Stimulated activated CD8-positive, alpha-beta memory T cell treated with anti-CD3 and anti-CD28 coated beads, Interleukin-7, amount 100 ng/mL, for 48 hours (primary cell): ENCODE measurements around the gene CCDC91.

Experiments used
- DNase-seq, 2 donors: peaks; one replicate each; pipeline ENCODE4 v3.0.0-alpha.2; 2020; ENCODE audit warnings: low read depth in 1 of 2; ENCODE audit errors: extremely low read depth in 1 of 2

The CCDC91 gene

DNA sequence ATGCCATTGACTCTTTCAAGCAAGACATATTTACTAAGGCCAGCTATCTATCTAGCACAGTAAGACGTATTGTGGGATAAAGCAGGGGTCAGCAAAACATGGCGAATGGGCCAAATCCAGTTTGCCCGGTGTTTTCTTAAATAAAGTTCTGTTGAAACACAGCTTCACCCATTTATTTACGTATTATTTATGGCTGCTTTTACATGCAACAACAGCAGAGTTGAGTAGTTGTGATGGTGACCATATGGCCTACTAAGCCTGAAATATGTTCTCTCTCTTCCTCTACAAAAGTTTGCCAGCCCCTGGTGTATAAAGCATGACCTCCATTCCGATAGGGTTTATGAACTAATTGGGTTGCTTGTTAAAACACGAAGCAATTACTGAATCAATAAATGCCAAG lies 322.1 kb downstream of the CCDC91 start:
- no peak for DNase-seq

DNA sequence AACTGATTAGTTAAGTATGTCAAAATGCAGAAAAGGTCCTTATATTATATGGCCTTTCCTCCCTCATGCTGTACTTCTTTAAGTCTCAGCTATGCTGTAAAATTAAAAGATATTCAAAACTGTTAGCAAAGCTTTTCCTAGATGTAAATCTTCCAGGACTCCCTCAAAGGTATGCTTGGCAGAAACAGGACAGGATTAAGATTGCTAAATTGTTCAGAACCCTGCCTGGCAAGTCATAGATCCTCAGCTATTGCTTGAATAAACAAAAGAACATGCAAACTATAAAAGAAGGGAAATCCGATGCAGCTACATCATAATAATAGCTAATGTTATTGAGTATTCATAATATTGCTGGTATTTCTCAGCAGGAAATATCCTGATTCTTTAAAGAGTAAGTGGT lies 322.6 kb downstream of the CCDC91 start:
- DNase-seq = no peak

DNA sequence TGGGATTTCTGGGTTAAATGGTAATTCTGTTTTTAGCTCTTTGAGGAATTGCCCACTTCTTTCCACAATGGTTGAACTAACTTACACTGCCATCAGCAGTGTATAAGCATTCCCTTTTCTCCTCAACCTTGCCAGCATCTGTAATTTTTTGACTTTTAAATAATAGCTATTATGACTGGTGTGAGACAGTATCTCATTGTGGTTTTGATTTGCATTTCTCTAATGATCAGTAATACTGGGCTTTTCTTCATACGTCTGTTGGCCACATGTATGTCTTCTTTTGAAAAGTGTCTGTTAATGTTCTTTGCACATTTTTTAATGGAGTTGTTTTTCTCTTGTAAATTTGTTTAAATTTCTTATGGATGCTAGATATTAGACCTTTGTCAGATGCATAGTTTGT lies 323.7 kb downstream of the CCDC91 start:
- DNase-seq = no peak

DNA sequence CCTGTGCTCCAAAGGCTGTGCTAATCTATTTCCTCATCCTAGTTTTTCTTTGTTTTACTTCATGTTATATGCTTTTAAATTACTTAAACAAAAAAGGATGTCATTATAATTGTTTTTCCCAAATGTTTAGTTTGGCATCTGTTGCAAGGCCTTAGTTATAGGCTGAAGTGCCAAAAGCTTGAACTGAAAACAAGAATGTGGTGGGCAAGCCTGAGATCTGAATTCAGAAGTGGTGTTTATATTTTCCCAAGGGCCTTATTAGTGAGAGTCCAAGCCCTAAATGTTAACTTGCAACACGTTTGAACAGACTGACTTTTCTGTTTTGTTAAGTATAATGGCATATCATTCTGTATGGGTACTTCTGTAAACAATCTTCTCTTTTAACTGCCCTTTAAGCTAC lies 326.8 kb downstream of the CCDC91 start:
- DNase-seq = no peak

DNA sequence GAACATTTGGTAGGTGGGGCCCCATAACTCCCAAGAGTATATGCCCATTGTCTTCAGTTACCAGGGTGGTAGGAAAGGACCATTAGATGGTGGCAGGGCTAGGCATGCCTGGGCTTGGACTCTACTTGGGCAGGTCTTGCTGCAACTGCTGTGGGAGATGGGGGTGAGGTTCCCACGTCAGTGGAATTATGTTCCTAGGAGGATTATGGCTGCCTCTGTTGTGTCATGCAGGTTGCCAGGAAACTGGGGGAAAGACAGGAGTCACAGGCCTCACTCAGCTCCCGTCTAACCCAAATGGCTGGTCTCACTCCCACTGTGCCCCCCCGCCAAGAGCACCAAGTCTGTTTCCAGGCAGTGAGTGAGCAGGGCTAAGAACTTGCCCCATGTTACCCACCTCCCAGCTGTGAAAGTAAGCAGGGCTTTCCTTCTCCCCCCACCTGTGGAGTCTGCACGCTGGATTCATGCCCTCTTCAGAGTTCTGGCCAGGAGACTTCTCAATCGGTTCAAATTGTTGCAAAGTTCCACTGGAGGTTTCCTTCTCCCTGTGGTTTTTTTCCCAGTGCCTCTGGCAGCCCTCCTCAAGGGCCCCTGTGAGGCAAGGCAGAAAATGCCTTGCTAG lies 337.5 kb downstream of the CCDC91 start:
- DNase-seq = no peak

DNA sequence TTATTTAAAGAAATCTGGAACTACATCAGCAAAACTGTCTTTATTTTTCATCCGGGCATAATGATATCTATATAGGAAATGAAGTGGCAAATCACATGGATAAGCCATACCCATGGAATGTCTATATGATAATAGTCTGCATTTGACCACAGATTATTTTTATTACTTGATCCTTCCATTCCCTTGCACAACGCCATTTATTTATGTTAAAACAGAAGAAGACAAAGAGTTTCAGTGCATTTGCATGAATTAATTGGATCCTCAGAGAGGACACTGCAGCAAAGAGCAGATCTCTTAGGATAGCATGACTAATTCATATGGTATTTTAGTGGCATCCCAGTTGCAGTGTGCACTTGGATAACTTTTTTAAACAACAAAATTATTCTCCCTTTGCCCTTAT lies 345.0 kb downstream of the CCDC91 start:
- no peak for DNase-seq

DNA sequence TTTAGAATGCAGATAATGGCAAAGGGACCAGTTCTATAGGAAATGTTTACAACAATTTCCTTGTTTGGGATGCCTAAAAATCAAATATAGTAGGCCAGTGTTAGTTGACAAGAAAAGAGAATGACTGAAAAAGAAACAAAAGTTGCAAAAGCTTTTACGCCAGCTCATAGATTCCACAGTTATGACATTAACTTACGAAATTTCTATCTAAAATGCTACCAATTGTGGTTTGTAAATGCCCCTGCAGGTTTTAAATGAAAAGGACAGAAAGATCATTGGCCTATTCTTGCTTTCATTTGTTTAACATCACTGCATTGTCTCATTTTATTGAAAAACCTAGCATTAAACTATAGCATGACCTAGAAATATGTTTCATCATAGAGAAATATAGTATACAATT lies 345.8 kb downstream of the CCDC91 start:
- DNase-seq = no peak

DNA sequence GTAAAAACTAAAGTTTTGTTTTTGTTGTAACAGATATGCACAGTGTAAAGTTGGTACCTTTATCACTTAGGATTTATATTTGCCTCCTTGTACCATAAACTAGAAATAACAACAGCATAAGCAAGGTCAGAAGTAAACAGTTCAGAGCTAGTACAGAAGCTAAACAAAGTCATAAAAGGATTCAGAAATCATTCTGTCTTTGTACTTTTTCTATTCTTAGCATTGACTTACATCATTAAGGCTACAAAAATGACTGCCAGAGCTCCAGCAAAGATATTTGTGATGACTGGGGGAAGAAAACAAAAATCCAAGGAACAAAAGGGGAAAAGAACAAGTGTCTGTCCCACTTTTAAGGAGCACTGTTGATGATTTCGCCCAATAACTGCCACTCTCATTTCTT lies 347.2 kb downstream of the CCDC91 start:
- no peak for DNase-seq

DNA sequence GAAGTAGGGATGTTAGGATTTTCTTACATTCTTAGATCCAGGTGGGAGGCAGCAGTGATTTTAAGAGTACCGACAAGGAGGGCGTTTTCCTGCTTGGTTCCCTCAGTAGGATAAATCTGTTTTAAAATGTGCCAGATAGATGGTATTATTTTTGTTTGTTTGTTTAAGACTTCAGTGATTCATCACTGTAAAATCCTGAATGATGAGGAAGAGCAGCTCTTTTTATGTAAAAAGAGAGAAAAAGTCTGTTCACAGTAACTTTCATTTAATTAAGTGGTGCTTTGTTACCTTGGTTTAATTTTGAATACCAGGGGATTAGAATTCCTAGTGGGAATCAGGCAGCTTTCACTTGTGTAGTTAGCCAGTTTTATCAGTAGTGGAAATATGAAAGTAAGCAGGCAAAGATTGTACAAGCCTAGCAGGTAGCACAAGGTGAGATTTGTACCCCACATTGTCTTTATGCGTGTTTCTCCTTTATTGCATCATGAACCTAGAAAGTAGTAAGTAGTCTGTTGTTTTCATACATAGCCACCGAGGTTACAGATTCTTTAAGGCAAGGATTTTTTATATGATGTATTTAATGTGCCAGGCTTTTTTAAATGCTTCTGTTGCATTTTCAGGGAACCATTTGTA lies 349.6 kb downstream of the CCDC91 start:
- no peak for DNase-seq

DNA sequence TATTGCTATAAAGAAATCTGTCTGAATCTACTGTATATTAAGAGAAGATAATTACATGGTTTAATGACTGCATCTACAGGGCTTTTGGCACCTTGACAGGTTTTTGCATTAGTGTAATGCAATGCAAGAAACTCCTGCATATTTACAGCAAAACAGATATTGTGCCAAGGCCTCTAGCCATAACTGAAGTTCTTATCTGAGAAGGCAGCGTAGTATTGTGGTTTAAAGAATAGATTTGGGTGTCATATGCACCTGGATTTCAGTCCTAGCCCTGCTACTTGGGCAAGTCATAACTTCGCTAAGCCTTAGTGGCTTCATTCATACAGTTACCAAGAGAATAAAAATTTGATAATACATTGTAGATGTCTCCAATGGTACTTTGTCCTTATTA lies 350.1 kb downstream of the CCDC91 start:
- DNase-seq = no peak

DNA sequence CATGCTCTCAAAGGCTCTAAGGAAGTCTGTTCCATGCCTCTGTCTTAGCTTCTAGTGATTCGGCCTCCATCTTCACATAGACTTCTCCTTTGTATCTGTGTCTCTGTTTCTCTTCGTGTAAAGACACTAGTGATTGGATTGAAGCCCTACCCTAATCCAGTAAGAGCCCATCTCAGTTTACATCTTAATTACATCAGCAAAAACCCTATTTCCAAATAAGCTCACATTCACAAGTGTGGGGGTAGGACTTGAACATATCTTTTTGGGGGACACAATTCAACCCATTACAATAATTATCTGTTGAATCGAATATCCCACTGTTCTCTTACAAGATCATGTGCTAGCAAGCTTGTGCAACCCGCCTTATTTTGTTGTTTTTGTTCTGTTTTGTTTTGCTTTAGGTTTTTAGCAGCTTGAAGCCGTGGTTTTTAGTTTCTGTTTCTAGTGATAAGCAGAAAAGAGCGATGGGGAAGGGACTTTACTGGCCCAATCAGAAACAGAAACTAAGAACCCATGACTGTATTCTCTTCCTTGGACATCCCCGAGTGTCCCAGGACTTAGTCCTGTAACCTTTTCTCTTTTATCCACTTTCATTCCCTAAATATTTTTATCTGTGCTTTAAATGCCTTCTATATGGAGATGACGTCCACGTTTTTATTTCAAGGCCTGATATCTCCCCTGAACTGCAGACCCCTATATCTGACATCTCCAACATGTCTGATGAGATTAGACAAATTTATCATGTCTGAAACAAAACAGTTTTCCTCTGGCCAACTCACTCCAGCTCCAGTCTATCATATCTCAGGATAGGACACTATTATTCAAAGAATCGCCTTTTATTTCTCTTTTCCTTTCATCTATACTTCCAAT lies 353.0 kb downstream of the CCDC91 start:
- no peak for DNase-seq

DNA sequence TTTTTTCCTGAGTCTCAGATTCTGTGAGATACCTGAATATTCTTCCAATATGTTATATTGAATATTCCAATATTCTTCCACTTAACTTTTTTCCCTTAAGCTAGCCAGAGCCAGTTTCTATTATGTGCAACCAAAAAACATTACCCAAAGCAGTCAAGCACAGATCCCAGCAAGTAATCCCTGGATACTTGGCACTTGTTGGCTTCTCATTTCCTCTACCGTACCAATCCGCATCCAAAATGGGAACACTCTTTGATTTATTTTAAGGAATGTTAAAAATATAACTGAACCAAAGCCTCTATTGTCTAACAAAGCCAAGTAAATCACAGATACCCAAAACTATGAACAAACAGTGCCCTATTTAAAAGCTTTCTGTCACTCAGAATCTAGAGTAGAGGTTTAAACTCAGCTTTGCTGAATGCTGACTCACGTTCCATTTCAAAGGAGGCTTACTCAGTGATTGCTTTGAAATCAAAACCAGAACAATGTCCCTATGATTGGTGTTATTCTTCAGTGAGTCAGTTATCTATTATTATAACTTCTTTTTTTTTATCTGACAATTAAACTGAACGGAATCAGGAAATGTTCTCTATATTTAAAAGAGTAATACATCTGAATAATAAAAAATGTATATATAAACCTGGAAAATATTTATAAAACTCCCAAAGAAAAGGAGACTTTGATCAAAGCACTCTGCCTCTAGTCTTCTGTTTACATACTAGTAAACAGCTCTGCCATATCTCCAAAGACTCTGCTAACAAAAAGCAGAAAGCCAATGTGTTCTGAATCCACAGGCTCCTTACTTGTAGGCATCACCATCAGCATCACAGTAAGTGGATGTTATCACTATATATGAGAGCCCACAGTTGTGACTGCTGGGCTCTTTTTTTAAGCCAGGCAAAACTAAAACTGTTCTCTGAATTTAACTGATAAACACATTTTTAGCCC lies 360.8 kb downstream of the CCDC91 start:
- no peak for DNase-seq

DNA sequence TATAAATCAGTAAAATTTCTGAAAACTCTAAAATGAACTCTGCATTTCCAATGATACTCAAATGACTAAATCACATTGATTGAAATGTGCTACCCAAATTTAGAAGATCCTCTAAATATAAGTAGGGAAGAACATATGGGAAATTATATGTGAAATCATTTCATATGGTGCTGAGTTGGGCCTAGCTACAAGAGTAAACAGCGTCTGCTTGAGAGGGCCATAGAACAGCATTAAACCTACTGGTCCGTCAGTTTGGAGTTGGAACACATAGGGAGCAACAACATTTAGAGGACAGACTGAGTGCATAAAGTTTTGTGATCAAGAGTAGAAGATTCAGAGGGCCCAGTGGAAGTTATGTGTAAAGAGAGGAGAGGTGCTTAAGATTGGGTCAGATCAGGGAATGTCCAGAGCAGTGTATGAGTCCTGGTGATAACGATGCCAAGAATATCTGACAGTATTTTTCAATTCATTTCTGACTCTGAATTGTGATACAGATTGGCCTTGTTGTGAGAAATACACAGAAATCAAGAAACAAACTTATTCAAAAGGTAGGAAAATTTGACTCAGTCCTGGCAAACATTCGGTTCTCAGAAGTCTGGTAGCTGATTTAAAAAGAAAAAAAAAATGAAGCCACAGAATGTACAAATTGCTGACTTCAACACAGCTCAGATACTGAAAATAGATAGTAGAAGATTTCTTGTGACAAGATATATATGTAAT lies 362.2 kb downstream of the CCDC91 start:
- DNase-seq = no peak

DNA sequence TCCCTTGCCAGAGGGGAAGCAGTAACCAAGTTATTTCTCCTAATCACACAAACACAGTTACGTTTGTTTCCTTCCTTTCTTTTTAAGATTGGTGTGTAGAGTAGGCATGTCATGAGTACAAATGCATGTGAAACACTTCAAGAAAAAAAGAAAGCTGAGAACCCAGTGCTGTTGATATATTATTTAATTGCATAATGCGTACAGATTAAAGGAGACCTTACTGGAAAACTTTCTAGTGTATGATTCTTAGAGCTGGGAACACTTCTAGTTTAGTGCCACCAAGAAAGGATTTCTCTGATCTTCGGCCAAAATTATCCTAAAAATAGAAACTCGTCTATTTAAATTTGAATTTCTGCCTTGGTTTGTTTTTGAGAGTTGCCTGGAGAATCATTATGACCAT lies 365.5 kb downstream of the CCDC91 start:
- DNase-seq = no peak

DNA sequence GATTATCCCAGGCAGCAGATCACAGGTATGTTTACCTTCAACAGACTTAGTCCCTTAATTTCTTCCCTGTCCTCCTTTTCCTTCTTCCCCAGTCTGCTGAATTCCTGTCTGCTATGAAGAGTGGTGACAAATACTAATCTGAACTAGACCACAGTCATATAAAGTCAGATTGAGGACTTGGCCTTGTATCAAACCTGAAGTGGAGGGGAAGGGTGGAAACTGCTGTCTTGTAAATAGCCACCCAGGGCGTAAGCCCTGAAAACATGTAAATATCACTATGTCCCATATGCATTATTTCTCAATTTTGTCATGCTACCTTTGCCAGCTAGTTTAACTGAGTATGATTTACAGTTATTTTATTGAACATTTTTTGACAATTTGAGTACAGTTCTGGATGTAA lies 368.0 kb downstream of the CCDC91 start:
- DNase-seq = no peak

DNA sequence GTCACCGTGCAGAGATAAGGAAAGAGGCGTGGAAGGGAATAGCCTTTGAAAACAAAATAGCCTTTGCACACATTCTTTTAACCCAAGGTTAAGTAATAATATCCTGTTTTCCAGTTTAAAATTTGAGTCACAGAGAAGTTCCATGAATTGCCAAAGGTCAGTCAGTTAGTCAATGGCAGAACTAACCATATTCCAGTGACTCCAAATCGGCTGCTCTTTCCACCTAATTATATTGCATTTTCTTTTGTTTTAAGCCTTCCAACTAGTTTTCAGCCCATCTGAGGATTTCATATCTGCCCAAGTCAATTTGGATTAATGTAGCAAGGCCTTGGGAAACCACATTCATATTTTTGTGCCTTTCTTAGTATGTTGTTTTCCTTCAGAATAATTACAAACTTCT lies 373.0 kb downstream of the CCDC91 start:
- DNase-seq = no peak

DNA sequence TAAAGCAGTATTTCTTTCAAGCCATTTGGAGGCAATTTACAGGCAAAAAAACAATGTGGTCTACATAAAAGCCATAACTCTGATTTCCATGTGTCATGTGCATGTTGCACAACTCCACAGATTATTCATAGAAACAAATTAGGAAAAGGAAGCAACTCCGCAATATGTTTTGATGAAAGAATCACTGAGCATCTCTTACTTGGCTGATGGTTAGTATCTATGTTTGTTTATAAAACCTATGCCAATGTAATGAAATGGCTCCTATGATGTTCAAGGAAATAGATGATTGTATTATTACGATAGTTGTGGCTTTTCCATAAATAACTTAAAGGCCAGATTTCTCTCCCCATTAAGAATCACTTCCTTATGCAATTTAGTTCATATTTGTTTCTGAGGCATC lies 373.7 kb downstream of the CCDC91 start:
- DNase-seq = no peak

DNA sequence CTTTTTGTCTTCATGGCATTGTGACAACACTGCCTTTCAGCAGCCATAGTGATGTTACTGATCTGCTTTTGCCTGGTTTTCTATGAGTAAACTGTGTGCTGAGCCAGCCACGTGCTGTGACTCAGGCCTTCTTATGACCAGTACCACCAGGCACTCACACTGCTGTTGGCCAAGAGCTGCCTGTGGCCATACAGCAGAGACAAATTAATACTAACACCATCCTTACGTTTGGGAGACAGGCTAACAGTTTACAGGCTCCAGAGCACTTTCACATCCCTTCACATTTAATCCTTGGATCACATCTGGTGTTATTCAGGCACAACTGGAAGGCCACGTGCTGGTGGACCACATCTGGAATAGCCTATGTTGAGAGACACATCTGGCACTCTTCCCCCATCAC lies 377.9 kb downstream of the CCDC91 start:
- DNase-seq = no peak

DNA sequence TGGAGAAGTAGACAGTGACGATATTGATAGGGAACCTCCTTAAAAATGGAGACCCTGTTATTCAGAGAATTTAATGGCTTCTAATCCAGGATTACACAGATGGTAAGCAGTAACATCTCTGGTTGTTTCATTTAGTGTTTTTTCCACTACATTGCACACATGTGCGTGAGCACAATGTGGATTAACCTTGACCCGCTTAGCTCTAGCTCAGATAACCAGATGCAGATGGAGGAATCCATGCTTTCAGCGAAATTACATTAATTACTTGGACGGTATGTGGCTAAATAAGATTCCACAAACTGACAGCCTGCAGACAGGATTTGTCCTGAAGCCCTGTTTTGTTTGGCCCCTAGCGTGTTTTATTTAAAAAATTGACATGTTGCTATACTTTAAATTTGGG lies 378.4 kb downstream of the CCDC91 start:
- DNase-seq = no peak

DNA sequence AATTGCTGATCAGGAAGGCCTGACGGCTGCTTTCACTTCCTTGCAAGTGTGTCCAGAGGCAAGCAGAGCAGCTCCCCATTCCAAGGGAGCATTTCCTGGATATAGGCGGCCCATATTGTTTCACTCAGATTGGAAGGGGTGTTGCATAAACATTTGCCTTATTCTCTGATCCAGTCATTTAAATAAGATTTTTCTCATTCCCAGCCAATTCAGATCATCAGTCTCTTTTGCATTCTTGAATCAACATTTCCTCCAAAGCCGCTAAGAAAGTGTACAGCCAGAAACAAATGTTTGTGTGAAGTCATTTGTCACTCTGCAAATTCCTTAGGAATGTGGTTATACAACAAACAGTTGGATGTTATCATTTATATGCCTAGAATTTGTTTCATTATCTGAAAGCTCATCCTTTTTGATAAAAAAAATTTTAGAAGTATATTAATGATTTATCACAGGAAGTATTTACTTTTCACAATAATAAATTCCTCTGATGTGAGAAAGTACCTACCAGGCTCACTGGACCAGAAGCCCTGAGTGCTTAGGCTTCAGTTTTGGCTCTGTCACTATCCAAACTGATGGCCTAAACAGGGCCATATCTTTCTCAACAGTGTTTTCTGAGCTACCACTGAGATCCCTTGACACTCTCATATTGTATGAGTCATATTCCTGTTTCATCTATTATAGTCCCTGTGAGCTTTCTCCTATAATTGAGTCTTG lies 379.6 kb downstream of the CCDC91 start:
- DNase-seq = no peak
